GM18861 (cell line): ENCODE measurements around the gene DHRS7.
A peak's percentile ranks its signal among the peaks of the same experiment; 100 is the strongest.

ENCODE experiments used
- ATAC-seq: cut with Tn5 transposase; IDR thresholded peaks from one replicate; pipeline ENCODE4 v1.9.1; 2021; ENCODE audit not compliant: unreplicated experiment

Gene DHRS7

GRCh38 chr14:60164712-60165546 is at the start of gene DHRS7:
TSS of gene DHRS7 (minus strand) at chr14:60165398. CDS start at chr14:60165309, 89 bp downstream.
- ATAC-seq: peak; percentile 75

GRCh38 chr14:60214415-60215126 is 49.4 kb upstream of the DHRS7 start:
- no peak for ATAC-seq

GRCh38 chr14:60214003-60214402 is 48.8 kb upstream of the DHRS7 start:
- ATAC-seq: no peak

GRCh38 chr14:60212503-60213371 is 47.5 kb upstream of the DHRS7 start:
- peak; percentile 94 for ATAC-seq

- ATAC-seq: no peak
These were observed 46.0 kb upstream of the DHRS7 start for GRCh38 chr14:60211153-60211552.

GRCh38 chr14:60210703-60211102 is 45.5 kb upstream of the DHRS7 start:
- no peak for ATAC-seq

- no peak for ATAC-seq
These were observed 41.8 kb upstream of the DHRS7 start for GRCh38 chr14:60206837-60207533.

GRCh38 chr14:60206249-60206670 is 41.1 kb upstream of the DHRS7 start:
- no peak for ATAC-seq

GRCh38 chr14:60204843-60205774 is 39.9 kb upstream of the DHRS7 start:
- ATAC-seq: peak; percentile 33

- peak; percentile 84 for ATAC-seq
These were observed 39.1 kb upstream of the DHRS7 start for GRCh38 chr14:60204104-60204842.

- ATAC-seq: no peak
These were observed 34.1 kb upstream of the DHRS7 start for GRCh38 chr14:60199321-60199720.

- no peak for ATAC-seq
These were observed 32.6 kb upstream of the DHRS7 start for GRCh38 chr14:60197629-60198303.

GRCh38 chr14:60196291-60196690 is 31.1 kb upstream of the DHRS7 start:
- ATAC-seq: no peak

- ATAC-seq: peak; percentile 76
These were observed 30.1 kb upstream of the DHRS7 start for GRCh38 chr14:60195179-60195810.

- ATAC-seq: peak; percentile 58
These were observed 25.0 kb upstream of the DHRS7 start for GRCh38 chr14:60189923-60190840.

GRCh38 chr14:60188696-60189095 is 23.5 kb upstream of the DHRS7 start:
- no peak for ATAC-seq

- ATAC-seq: no peak
These were observed 22.9 kb upstream of the DHRS7 start for GRCh38 chr14:60188115-60188514.
